Psoas muscle (tissue), 8 donors: Measurements from ENCODE around the gene ZNF385D. TPM values are rescaled to one million over a fixed set of nuclear protein-coding genes. Genes with fewer than 3 reads are reported as not detected.
A peak's percentile ranks its signal among the peaks of the same experiment; 100 is the strongest.

ENCODE experiments used
- ATAC-seq, 4 donors: fragments of 200-7000 bp; cut with Tn5 transposase; one replicate each; pipeline ENCODE4 v1.9.1; 2020; ENCODE audit warnings: moderate library complexity in 3 of 4, mild to moderate bottlenecking in 2 of 4
- DNase-seq, 2 donors: peaks; one replicate each; pipeline ENCODE4 v3.0.0-alpha.2; 2020
- H3K27ac ChIP-seq: fragments of 200-600 bp; one replicate; pipeline ENCODE4 v1.8.0; 2022
- H3K27me3 ChIP-seq, 3 donors: fragments of 200-600 bp in 1 of 3; one replicate each; pipeline versions ENCODE4 v1.6.1 to v1.8.0; 2013 to 2022; ENCODE audit warnings: low read length in 2 of 3, mild to moderate bottlenecking in 2 of 3, moderate library complexity in 1 of 3; ENCODE audit not compliant: insufficient read depth in 3 of 3
- H3K36me3 ChIP-seq, 2 donors: fragments of 200-600 bp in 1 of 2; one replicate each; pipeline versions ENCODE4 v1.6.1 to v1.8.0; 2013 to 2022; ENCODE audit warnings: low read depth in 1 of 2, mild to moderate bottlenecking in 1 of 2, moderate library complexity in 1 of 2; ENCODE audit not compliant: insufficient read depth in 1 of 2
- H3K4me1 ChIP-seq: fragments of 200-600 bp; one replicate; pipeline ENCODE4 v1.8.0; 2022
- H3K4me3 ChIP-seq: fragments of 200-600 bp; one replicate; pipeline ENCODE4 v1.8.0; 2022; ENCODE audit warnings: mild to moderate bottlenecking
- H3K9me3 ChIP-seq: fragments of 200-600 bp; one replicate; pipeline ENCODE4 v1.8.0; 2022
- CTCF ChIP-seq: fragments of 200-600 bp; IDR thresholded peaks from one replicate; pipeline ENCODE4 v1.8.0; 2022; ENCODE audit warnings: antibody characterized with exemption
- WGBS, 3 donors: extraction: QIAGEN DNeasy Blood & Tissue Kit; methylation state at CpG; one replicate each; pipeline versions ENCODE4 v1.1.6 to v1.1.7; 2013; 5-methylcytosine and 5-hydroxymethylcytosine counted together
- intact Hi-C, 2 donors: fragments of 100-400 bp; cut with DNase I; formaldehyde crosslinking; loops; one replicate each; pipeline versions ENCODE4 v1.11.0 to v1.14.2; 2022
- polyA plus RNA-seq, 3 donors: library from polyadenylated mRNA; stranded (reverse); fragments of 200-250 nt; gene quantifications; one replicate each; pipeline ENCODE4 v1.2.3, GENCODE V29; 2013
- total RNA-seq, 4 donors: library from RNA; stranded (reverse); fragmentation: NEBNext Ultra II Directional in 2 of 4; extraction: Animal tissue kit (Norgen Biotek cat#: 25700) in 2 of 4; gene quantifications; one replicate each; pipeline versions ENCODE4 v1.2.1 to v1.2.4, GENCODE V29; 2021 to 2023
- donor health status: healthy with polysubstance abuse.
- donor health status: DM: no; HTN: no; CAD: no; lungs with moderate emphysema.
- donor health status: Bipolar disorder and iron deficiency.
- donor health status: healthy.
- donor health status: DM: yes; HTN: yes; CAD: no.
- donor health status: DM: no; HTN: no; CAD: no.
- donor health status: DM: no; HTN: no; CAD: no.
- donor health status: DM: yes; HTN: yes; CAD: no.

Gene ZNF385D
- total and polyA plus RNA-seq, 7 donors: 0.55 to 8.7 (median 3.7) TPM

GRCh38 chr3:21484057-21484827 is 266.8 kb downstream of the ZNF385D start:
- Histone ChIP-seq H3K36me3 (no peaks in the 10 kb centered on the region), H3K27me3 (no peaks in the 10 kb centered on the region), H3K4me1 (no peaks in the 10 kb centered on the region), H3K27ac (no peak overlapping the region), H3K4me3 (no peak overlapping the region), H3K9me3 (no peaks in the 10 kb centered on the region)
- WGBS, 3 donors: 49 to 72% (median 56%) methylated on average over 5 of the region's 5 CpGs
- DNase-seq (peak in 1 of 2 donors; percentile 13), ATAC-seq (no peak)
- intact Hi-C loops: no loop called here
- peak; percentile 22 for TF ChIP-seq CTCF

GRCh38 chr3:21481991-21482390 is 269.0 kb downstream of the ZNF385D start:
- no peaks in the 10 kb centered on the region for H3K36me3 ChIP-seq
- intact Hi-C loops: no loop called here
- H3K4me1 ChIP-seq: no peaks in the 10 kb centered on the region
- H3K27me3 ChIP-seq: no peaks in the 10 kb centered on the region
- H3K4me3 ChIP-seq: no peak overlapping the region
- no peak overlapping the region for H3K27ac ChIP-seq
- DNase-seq (no peak), ATAC-seq (no peak)
- no peak for TF ChIP-seq CTCF
- H3K9me3 ChIP-seq: no peaks in the 10 kb centered on the region
- 92 to 96% (median 94%) methylated on average over 1 of the region's 1 CpG for WGBS, 3 donors

GRCh38 chr3:21477541-21478288 is 273.3 kb downstream of the ZNF385D start:
- no peaks in the 10 kb centered on the region for H3K4me1 ChIP-seq
- no peaks in the 10 kb centered on the region for H3K36me3 ChIP-seq
- ATAC-seq (no peak), DNase-seq (no peak)
- no peak overlapping the region for H3K27ac ChIP-seq
- H3K9me3 ChIP-seq: no peaks in the 10 kb centered on the region
- no peaks in the 10 kb centered on the region for H3K27me3 ChIP-seq
- no peak overlapping the region for H3K4me3 ChIP-seq
- no peak for TF ChIP-seq CTCF
- intact Hi-C loops: no loop called here

- Histone ChIP-seq H3K4me3 (no peak overlapping the region), H3K27me3 (no peaks in the 10 kb centered on the region), H3K36me3 (no peaks in the 10 kb centered on the region), H3K9me3 (no peaks in the 10 kb centered on the region), H3K27ac (no peak overlapping the region), H3K4me1 (no peaks in the 10 kb centered on the region)
- TF ChIP-seq CTCF: no peak
- WGBS, 3 donors: 51 to 100% (median 94%) methylated on average over 1 of the region's 1 CpG
- ATAC-seq (no peak), DNase-seq (no peak)
- intact Hi-C loops: no loop called here
Measured at GRCh38 chr3:21466476-21466875, 284.5 kb downstream of the ZNF385D start.
